Measurements from ENCODE around the gene CFL2. TPM values are rescaled to one million over a fixed set of nuclear protein-coding genes. Genes with fewer than 3 reads are reported as not detected.
"Not testable (repeated sequence)": the region's sequence is repeated elsewhere in the genome, so short reads cannot be mapped to it uniquely, and the experiment has no call there.

The CFL2 gene
- total RNA-seq, 4 donors from 2014 or later, result 30.4 to 108 (median 44.9) TPM

GRCh38 chr14:34700622-34701130, 13.7 kb downstream of the CFL2 start:
- in situ Hi-C loops (cut with MboI; ENCODE audit: low pct_ligation_motif_present in 1 of 4, low pct_unique_long_range_greater_than_20kb in 1 of 4, low sequenced_read_pairs in 3 of 4), result loop anchor here in 1 of 4 donors (25.0 kb wide), 1 partner anchor 712 kb away; the partner anchor contains the start of gene NFKBIA
- WGBS, 2 donors (ENCODE audit: low coverage in 1 of 2), result 89 to 95% methylated on average over 1 of the region's 1 CpG

GRCh38 chr14:34699873-34700621, 14.3 kb downstream of the CFL2 start:
- no peaks in the 10 kb centered on the region for H3K9me3 ChIP-seq
- TF ChIP-seq, protein P1, sequence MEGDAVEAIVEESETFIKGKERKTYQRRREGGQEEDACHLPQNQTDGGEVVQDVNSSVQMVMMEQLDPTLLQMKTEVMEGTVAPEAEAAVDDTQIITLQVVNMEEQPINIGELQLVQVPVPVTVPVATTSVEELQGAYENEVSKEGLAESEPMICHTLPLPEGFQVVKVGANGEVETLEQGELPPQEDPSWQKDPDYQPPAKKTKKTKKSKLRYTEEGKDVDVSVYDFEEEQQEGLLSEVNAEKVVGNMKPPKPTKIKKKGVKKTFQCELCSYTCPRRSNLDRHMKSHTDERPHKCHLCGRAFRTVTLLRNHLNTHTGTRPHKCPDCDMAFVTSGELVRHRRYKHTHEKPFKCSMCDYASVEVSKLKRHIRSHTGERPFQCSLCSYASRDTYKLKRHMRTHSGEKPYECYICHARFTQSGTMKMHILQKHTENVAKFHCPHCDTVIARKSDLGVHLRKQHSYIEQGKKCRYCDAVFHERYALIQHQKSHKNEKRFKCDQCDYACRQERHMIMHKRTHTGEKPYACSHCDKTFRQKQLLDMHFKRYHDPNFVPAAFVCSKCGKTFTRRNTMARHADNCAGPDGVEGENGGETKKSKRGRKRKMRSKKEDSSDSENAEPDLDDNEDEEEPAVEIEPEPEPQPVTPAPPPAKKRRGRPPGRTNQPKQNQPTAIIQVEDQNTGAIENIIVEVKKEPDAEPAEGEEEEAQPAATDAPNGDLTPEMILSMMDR (IDR thresholded peaks at IDR 0.05), result no peak
- TF ChIP-seq EP300 (IDR thresholded peaks at IDR 0.05; ENCODE audit: low read depth) (no peak), POLR2A (IDR thresholded peaks at IDR 0.05) (no peak), POLR2AphosphoS5 (IDR thresholded peaks at IDR 0.05) (peak; percentile 5 to 45 (median 39))
- 18 to 39% methylated on average over 3 to 4 of the region's 4 CpGs for WGBS, 2 donors (ENCODE audit: low coverage in 1 of 2)
- H3K36me3 ChIP-seq, result no peaks in the 10 kb centered on the region
- in situ Hi-C loops (cut with MboI; ENCODE audit: low pct_ligation_motif_present in 1 of 4, low pct_unique_long_range_greater_than_20kb in 1 of 4, low sequenced_read_pairs in 3 of 4) (loop anchor here in 1 of 4 donors (25.0 kb wide), 1 partner anchor 712 kb away; the partner anchor contains the start of gene NFKBIA), intact Hi-C loops (cut with DNase I; ENCODE audit: low total_unique reads) (loop anchor here (2.0 kb wide), 1 partner anchor 33 kb away; no protein-coding TSS in a partner anchor)
- no peak overlapping the region for H3K4me3 ChIP-seq
- H3K27me3 ChIP-seq, result no peaks in the 10 kb centered on the region
- H3K27ac ChIP-seq, result peak overlapping the region in 2 of 4 donors; percentile 28 to 41
- DNase-seq, result no peak
- peaks cover 0 to 11% (median 5%) of the 10 kb centered on the region in 4 donors for H3K4me1 ChIP-seq

More at GRCh38 chr14:34700622-34701130, 13.7 kb downstream of the CFL2 start:
- Histone ChIP-seq H3K4me1 (peaks cover 0 to 11% (median 5%) of the 10 kb centered on the region in 4 donors), H3K9me3 (no peaks in the 10 kb centered on the region), H3K27me3 (no peaks in the 10 kb centered on the region), H3K27ac (peak overlapping the region in 1 of 4 donors; percentile 41), H3K4me3 (no peak overlapping the region), H3K36me3 (no peaks in the 10 kb centered on the region)
- intact Hi-C loops (cut with DNase I; ENCODE audit: low total_unique reads), result no loop called here
- DNase-seq, result no peak
- TF ChIP-seq, protein P1 (IDR thresholded peaks at IDR 0.05), result no peak
- TF ChIP-seq POLR2AphosphoS5 (IDR thresholded peaks at IDR 0.05) (no peak), POLR2A (IDR thresholded peaks at IDR 0.05) (no peak), EP300 (IDR thresholded peaks at IDR 0.05; ENCODE audit: low read depth) (no peak)

- DNase-seq; intact Hi-C loops (cut with DNase I; ENCODE audit: low total_unique reads); H3K27ac ChIP-seq; in situ Hi-C loops (cut with MboI; ENCODE audit: low pct_ligation_motif_present in 1 of 4, low pct_unique_long_range_greater_than_20kb in 1 of 4, low sequenced_read_pairs in 3 of 4); H3K27me3 ChIP-seq; H3K4me3 ChIP-seq; H3K36me3 ChIP-seq; H3K9me3 ChIP-seq; H3K4me1 ChIP-seq: not testable (repeated sequence)
- WGBS, 2 donors (ENCODE audit: low coverage in 1 of 2), result 95 to 100% methylated on average over 10 to 16 of the region's 16 CpGs
Measured at GRCh38 chr14:34694216-34694615, 20.2 kb downstream of the CFL2 start.

DNA sequence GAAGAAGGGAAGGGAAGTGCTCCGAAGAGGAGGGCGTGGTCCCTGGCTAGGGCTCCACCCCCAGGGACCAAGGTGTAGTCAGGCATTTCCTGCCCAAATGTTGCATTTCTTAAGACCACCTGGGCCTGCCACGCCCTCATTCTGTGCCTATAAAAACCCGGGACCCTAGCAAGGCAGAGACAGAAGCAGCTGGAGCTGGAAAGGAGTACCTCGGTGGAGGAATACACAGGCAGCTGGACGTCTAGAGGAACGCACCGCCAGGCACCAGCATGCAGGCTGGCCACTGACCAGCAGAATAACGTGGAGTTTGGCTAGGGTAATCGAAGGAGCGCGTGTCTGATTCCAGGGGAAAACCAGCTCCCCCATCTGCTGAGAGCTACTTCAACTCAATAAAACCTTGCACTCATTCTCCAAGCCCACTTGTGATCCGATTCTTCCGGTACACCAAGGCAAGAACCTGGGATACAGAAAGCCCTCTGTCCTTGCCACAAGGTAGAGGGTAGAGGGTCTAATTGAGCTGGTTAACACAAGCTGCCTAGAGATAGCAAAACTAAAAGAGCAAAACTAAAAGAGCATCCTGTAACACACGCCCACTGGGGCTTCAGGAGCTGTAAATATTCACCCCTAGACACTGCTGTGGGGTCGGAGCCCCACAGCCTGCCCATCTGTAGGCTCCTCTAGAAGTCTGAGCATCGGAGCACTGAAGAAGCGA, 21.0 kb downstream of the CFL2 start:
- Histone ChIP-seq H3K27me3 (no peaks in the 10 kb centered on the region), H3K27ac (no peak overlapping the region), H3K9me3 (no peaks in the 10 kb centered on the region), H3K4me3 (peak overlapping the region; percentile 15 to 46 (median 28)), H3K36me3 (no peaks in the 10 kb centered on the region), H3K4me1 (peaks cover 0 to 8% (median 0%) of the 10 kb centered on the region in 4 donors)
- peak; percentile 64 for DNase-seq
- intact Hi-C loops (cut with DNase I; ENCODE audit: low total_unique reads), result no loop called here
- WGBS, 2 donors (ENCODE audit: low coverage in 1 of 2), result 49 to 56% methylated on average over 4 to 18 of the region's 18 CpGs
- in situ Hi-C loops (cut with MboI; ENCODE audit: low pct_ligation_motif_present in 1 of 4, low pct_unique_long_range_greater_than_20kb in 1 of 4, low sequenced_read_pairs in 3 of 4), result no loop called here
- TF ChIP-seq EP300 (IDR thresholded peaks at IDR 0.05; ENCODE audit: low read depth) (no peak), POLR2AphosphoS5 (IDR thresholded peaks at IDR 0.05) (no peak), POLR2A (IDR thresholded peaks at IDR 0.05) (no peak)
- TF ChIP-seq, protein P1 (IDR thresholded peaks at IDR 0.05), result no peak
